Jurkat, Clone E6-1 (cell line): ENCODE data around the gene FBLN2.

ENCODE experiments used
- DNase-seq: peaks from one replicate; pipeline ENCODE4 v3.0.0-alpha.2; 2011; ENCODE audit warnings: low read depth, low spot score
- H3K4me3 ChIP-seq: 2 replicates; pipeline ENCODE4 v1.5.1; 2011; ENCODE audit warnings: mild to moderate bottlenecking, low read length, control low read depth, moderate library complexity

Gene FBLN2

DNA sequence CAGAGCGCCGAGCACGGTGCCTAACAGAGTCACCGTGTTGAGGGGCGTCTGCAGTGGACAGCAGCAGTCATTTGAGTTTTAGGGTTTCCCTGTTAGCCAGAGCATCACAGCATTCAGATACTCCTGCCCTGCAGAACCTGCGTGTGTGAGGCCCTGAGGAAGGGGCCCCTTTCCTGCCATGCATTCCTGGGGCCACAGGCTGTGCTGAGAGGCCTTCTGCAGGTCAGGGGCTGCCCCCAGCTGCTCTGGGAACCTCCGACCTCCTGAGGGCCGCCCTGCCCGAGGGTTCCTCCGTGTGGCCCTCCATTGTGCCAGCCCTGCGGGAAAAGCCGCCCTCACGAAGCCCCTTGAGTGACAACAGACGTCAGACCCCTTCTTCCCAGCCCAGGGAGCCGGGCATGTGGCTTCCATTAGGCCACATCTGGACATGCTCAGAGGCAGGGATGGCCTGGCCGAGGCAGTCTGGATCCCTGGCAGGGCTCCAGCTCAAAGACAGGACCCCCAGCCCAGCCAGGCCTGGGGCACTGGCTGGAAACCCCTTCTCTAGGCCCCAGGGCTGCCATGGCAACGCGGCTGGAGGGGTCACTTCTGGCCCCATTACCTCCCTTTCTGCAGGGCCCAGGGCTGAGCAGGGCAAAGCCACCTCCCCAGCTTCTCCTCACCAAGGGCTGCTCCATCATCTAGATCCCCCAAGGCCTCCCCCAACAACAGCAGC is 25.3 kb downstream of the FBLN2 start:
- no peak overlapping the region for H3K4me3 ChIP-seq
- no peak for DNase-seq

GRCh38 chr3:13574798-13575451 is 26.0 kb downstream of the FBLN2 start:
- no peak overlapping the region for H3K4me3 ChIP-seq
- no peak for DNase-seq

- H3K4me3 ChIP-seq = no peak overlapping the region
- peak; percentile 62 for DNase-seq
Observed at GRCh38 chr3:13575459-13576061, 26.6 kb downstream of the FBLN2 start.

- no peak for DNase-seq
- H3K4me3 ChIP-seq = no peak overlapping the region
Observed at GRCh38 chr3:13577181-13578121, 28.5 kb downstream of the FBLN2 start.

DNA sequence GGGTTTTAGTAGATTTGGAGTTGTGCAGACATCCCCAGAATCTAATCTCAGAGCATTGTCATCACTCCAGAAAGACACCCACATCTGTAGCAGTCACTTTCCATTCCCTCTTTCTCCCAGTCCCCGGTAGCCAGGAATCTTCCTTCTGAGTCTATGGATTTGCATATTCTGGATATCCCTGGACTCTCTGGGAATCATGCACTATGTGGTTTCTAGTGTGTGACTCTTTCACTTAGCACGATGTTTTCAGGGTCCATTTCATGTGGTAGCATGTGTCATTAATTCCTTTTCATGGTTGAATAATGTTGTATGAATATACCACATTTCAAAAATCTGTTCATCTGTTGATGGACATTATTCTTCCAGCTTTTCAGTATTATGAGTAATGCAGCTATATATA is 29.3 kb downstream of the FBLN2 start:
- DNase-seq = no peak
- H3K4me3 ChIP-seq = no peak overlapping the region

GRCh38 chr3:13579063-13579462 is 30.1 kb downstream of the FBLN2 start:
- H3K4me3 ChIP-seq = no peak overlapping the region
- DNase-seq = no peak

- DNase-seq = no peak
Observed at GRCh38 chr3:13580256-13581023, 31.5 kb downstream of the FBLN2 start.

GRCh38 chr3:13581485-13582365 is 32.8 kb downstream of the FBLN2 start:
- peak overlapping the region; percentile 9; the same call in 1 of the 2 replicates for H3K4me3 ChIP-seq
- DNase-seq = peak; percentile 85

More at GRCh38 chr3:13580256-13581023, 31.5 kb downstream of the FBLN2 start:
- H3K4me3 ChIP-seq = no peak overlapping the region

- DNase-seq = peak; percentile 65
- no peak overlapping the region for H3K4me3 ChIP-seq
Observed at GRCh38 chr3:13582366-13583250, 33.7 kb downstream of the FBLN2 start.

GRCh38 chr3:13583251-13584180 is 34.6 kb downstream of the FBLN2 start:
- H3K4me3 ChIP-seq = no peak overlapping the region
- no peak for DNase-seq

GRCh38 chr3:13584427-13584891 is 35.5 kb downstream of the FBLN2 start:
- DNase-seq = no peak
- H3K4me3 ChIP-seq = no peak overlapping the region

GRCh38 chr3:13584901-13585300 is 36.0 kb downstream of the FBLN2 start:
- H3K4me3 ChIP-seq = no peak overlapping the region
- no peak for DNase-seq

DNA sequence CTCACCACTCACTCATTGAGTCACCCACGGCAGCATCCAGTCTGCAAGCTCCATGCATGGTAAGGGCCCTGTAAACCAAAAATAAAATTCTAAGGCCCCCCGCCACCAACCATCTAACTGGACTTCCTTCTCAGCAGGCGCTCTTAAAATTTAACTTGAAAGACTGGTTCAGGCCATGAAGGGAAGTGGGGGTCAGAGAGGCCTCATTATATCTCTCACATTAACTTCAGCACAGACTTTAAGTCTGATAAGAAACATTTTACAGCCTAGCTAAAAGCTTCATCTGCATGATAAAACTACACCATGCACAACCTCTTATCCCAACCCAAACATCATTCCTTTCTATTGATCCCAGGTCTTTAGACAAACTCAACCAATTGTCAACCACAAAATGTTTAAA is 38.5 kb downstream of the FBLN2 start:
- H3K4me3 ChIP-seq = no peak overlapping the region
- DNase-seq = no peak

GRCh38 chr3:13588221-13588701 is 39.3 kb downstream of the FBLN2 start:
- DNase-seq = no peak

DNA sequence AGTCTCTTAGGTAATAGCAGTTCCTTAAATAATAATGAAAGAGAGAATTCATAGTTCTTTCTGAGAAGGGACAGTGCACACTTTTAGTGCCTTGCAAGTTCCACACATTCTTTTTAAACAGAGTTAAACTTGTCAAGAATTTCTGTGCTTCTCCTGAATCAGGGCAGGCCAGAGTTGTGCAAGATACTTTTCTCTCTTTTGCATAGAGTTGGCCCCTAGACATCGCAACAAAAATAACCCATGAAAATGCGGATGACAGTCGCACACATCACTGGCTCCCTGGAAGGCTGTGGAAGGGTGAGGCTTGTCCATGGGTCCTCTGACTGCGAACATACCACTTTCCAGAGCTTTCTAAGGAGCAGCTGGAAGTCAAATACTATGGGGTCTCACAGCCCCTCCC is 40.1 kb downstream of the FBLN2 start:
- no peak for DNase-seq
- H3K4me3 ChIP-seq = no peak overlapping the region

More at GRCh38 chr3:13588221-13588701, 39.3 kb downstream of the FBLN2 start:
- H3K4me3 ChIP-seq = no peak overlapping the region
